D721Med (cell line): ENCODE data around the gene TTBK1.

Source experiments
- DNase-seq: peaks from one replicate; pipeline ENCODE4 v3.0.0; 2011; ENCODE audit warnings: low spot score; ENCODE audit not compliant: insufficient read length
- FAIRE-seq: peaks from 2 replicates; lab custom pipeline; 2011; peaks lifted over from hg19 to GRCh38; lab: Jason Lieb, UNC
- TF ChIP-seq, protein P1 (sequence below): IDR thresholded peaks from 2 replicates; pipeline ENCODE4 v1.5.1; 2012; ENCODE audit warnings: mild to moderate bottlenecking, control low read depth; ENCODE audit not compliant: insufficient read depth; ENCODE audit errors: missing control alignments

TTBK1 gene

DNA sequence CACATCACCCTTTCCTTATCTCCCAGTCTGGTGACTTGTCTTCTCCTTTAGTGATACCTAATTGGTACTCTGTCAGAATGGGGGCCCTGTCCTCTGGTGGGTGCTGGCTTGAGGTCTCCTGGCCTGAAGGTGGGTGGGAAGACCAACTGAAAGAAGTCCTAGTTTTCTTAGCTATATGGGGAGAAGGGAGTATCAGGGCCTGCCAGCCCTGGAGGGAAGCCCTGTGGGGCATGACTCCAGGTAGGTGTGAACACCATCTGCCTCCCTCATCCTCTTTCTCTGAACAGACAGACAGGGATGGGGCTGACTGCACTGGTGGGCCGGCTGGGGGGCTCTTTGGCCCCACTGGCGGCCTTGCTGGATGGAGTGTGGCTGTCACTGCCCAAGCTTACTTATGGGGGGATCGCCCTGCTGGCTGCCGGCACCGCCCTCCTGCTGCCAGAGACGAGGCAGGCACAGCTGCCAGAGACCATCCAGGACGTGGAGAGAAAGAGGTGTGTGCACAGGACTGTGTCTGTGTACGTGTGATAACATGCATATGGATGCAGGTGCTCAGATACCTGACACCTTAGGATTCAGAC lies 60.6 kb downstream of the TTBK1 start:
- FAIRE-seq: no peak
- no peak for DNase-seq
- TF ChIP-seq, protein P1, sequence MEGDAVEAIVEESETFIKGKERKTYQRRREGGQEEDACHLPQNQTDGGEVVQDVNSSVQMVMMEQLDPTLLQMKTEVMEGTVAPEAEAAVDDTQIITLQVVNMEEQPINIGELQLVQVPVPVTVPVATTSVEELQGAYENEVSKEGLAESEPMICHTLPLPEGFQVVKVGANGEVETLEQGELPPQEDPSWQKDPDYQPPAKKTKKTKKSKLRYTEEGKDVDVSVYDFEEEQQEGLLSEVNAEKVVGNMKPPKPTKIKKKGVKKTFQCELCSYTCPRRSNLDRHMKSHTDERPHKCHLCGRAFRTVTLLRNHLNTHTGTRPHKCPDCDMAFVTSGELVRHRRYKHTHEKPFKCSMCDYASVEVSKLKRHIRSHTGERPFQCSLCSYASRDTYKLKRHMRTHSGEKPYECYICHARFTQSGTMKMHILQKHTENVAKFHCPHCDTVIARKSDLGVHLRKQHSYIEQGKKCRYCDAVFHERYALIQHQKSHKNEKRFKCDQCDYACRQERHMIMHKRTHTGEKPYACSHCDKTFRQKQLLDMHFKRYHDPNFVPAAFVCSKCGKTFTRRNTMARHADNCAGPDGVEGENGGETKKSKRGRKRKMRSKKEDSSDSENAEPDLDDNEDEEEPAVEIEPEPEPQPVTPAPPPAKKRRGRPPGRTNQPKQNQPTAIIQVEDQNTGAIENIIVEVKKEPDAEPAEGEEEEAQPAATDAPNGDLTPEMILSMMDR: no peak

DNA sequence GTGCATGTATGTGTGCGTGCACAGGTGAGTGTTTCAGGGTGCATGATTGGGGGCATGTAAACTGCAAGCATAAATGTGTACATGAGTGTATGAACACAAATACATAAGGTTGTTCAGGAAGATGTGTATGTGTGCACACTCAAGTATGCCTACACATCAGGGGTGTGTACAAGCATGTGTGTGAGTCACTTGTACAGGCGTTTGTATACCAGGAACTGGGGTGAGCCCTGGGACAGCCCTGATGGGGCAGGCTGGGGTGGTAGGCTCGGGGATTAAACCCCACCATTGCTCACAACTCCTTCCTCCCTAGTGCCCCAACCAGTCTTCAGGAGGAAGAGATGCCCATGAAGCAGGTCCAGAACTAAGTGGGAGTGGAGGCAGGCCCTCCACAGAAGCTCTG lies 61.1 kb downstream of the TTBK1 start:
- FAIRE-seq (no peak), DNase-seq (no peak)
- TF ChIP-seq, protein P1: no peak

DNA sequence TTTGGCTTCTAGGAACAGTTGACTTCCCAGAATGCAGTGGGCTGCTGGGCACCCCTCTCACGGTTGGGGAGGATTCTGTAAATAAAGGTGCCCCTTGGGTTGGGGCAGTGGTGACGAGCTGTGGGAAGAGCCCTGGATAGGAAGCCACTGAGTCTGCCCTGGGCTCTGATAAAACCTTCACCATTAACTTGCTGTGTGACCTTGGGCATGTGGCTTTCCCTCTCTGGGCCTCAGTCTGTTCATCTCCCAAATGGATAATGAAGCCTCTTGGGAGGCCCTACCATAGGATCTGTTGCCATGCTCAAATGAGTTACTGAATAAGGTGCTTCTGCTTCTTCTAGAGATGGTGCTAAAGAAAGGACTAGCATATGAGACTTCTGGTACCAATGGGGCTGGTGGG lies 61.6 kb downstream of the TTBK1 start:
- DNase-seq: no peak
- no peak for FAIRE-seq
- TF ChIP-seq, protein P1: no peak

DNA sequence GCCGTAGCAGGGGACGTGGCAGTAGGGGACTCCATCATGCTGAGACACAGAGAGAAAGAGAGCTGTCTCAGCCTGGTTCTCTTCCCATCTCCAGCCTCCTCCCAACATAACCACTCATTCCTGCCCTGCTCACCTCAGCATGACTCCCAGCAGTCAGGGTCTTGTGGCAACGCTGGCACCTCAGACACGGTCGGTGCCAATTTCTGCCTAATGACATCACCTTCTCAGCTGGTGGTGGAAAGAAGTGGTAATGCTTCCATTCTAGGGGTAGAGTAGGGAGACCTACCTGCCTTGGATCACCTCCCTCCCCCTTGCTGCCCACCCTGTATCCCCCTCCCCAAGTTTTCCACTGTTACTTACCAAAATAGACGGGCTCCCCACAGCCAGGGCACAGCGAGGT lies 62.8 kb downstream of the TTBK1 start:
- FAIRE-seq (no peak), DNase-seq (no peak)

DNA sequence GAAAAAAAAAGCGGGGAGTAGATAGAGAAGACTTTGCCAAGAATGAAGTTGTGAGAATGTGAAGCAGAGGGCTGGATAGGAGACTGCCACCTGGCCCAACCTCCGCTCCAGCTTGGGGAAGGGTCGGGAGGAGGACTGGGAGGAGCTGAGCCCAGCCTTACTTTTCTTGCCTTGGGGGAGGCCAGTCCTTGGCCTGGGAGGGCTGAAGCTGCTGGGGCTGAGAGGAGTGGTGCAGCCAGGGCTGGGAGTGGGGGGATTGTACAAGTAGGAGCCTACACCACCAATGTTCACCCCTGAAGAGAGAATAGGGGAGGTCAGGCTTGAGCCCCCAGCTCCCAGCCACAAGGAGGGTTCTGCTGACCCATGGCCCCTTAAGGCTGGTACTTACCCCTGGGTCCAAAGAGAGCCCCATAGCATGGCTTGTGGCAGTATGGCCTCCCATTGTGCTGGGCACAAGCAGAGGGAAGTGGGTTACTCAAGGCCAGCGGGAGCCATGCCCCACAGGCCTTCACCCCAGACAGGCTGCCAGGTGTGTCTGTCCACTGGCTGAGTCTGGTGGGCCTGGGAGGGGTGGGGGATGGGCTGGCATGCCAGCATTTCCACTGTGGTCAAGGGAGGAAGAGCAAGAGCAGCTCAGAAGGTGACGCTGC lies 64.3 kb downstream of the TTBK1 start:
- no peak for DNase-seq
- TF ChIP-seq, protein P1: no peak
- no peak for FAIRE-seq

More for the DNA sequence above, 62.8 kb downstream of the TTBK1 start:
- TF ChIP-seq, protein P1: no peak

DNA sequence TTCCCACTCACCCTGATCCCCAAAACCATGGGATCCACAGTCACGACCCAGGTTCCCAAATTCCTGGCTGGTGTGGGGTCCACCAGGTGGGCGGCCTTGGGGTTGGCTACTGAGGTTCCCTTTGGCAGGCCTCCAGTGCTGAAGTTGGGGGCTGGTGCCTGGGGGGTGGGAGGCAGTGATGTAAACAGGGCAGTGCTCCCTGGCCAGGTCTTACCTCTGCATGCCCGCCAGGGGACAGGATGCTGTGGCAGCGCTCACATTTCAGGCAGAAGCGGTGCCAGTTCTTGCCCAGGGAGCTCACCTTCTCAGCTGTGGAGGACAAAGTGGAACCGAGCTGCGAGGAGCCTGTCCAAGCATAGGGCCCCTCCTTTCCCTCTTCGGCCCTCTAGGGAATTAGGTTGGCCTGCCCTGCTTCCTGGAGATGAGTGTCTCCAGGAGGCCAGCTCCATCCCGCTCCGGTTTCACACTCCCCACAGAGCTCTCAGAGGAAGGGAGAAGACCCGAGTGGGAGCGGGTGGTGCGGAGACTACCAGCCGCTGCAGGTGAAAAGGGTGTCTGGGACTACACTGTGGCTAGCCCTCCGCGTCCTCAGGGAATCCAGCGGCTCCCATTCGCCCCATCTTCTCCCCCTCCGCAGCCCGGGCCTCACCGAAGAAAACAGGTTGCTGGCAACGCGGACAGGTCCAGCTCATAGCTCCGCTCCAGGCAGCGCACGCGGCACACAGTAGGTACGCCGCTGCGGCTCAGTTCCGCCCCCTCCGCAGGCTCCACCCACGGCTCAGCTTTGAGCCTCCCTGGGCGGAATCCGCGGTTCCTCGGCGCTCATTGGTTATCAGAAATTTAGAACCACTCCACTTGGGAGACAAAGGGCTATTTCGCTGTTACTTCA lies 65.1 kb downstream of the TTBK1 start, which contains the start of gene CRIP3:
TSS of gene CRIP3 (minus strand) at position 726 of the 889 bp plus-strand sequence. CDS start at position 692, 34 bp downstream.
- no peak for FAIRE-seq
- DNase-seq: no peak
- TF ChIP-seq, protein P1: no peak
